ENCODE measurements around the gene SLC16A12. TPM values are rescaled to one million over a fixed set of nuclear protein-coding genes. Genes with fewer than 3 reads are reported as not detected.

Gene SLC16A12
- total RNA-seq, 2 donors from 2014 or later, result 0.20 to 0.24 TPM

DNA sequence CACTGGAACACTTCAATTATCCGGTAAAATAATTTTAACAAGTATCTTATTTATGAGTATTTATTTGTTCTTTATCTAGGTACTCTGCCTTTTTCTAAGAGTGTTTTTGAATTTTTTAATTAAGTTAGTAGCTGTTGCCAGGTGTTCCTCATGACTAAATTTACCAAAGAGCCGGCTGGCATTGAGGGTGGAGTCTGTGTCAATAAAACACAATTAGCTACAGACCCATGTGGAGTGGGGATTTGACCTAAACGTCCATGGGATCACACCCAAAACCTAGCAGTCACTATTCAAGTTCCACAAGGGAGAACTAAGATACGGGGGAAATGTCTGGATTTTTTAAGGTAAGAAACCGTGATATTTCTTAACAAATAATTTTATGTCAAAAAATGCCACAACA is 9.8 kb downstream of the SLC16A12 start:
- TF ChIP-seq CTCF (IDR thresholded peaks at IDR 0.05), result no peak
- intact Hi-C loops (cut with DNase I), result no loop called here
- no peaks in the 10 kb centered on the region for H3K27me3 ChIP-seq
- H3K36me3 ChIP-seq, result no peaks in the 10 kb centered on the region
- H3K4me3 ChIP-seq, result no peak overlapping the region
- no peak overlapping the region for H3K9ac ChIP-seq (ENCODE audit: low read depth in 2 of 2, low read length in 2 of 2)
- no peaks in the 10 kb centered on the region for H3K9me3 ChIP-seq
- no peaks in the 10 kb centered on the region for H3K4me1 ChIP-seq
- no peak overlapping the region for H3K27ac ChIP-seq
- no peak for DNase-seq

DNA sequence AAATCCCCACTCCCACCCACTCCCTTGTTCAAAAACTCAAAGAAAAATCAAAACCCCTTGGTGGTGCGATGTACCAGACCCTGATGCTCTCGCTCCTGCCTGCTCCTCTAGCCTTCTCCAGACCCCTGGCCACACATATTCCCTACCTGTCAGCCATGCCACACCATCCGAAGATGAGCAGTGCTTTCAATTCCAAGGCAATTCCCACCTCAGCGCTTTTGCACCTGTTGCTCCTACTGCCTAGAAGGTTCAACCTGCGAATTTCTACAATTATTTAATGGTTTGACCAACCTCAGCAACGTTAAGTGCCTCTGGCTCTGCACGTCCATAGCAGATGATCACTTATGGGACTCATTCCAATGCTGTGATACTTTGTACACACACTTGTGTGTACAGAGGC is 11.1 kb downstream of the SLC16A12 start:
- Histone ChIP-seq H3K4me1 (no peaks in the 10 kb centered on the region), H3K36me3 (no peaks in the 10 kb centered on the region), H3K9ac (ENCODE audit: low read depth in 2 of 2, low read length in 2 of 2) (no peak overlapping the region), H3K4me3 (no peak overlapping the region), H3K27me3 (no peaks in the 10 kb centered on the region), H3K9me3 (no peaks in the 10 kb centered on the region), H3K27ac (no peak overlapping the region)
- DNase-seq, result no peak
- TF ChIP-seq CTCF (IDR thresholded peaks at IDR 0.05), result no peak
- intact Hi-C loops (cut with DNase I), result no loop called here

DNA sequence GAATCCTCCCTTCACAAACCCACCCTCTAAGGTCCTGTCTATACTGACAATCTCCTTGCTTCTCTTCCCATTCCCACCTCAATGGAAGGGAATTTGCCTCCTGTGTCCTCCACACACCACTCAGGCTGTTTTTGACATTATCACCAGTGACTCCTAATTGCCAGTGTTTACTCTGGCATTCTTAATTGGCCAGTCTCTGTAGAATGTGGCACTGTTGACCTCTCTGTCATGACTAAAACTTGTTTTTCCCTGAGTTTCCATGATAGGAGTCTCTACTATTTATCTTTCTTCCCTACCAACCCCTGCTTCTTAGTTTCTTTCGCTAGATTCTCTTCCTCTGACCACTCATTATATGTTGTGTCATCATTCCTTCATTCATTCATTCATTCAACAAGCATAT is 12.1 kb downstream of the SLC16A12 start:
- Histone ChIP-seq H3K27ac (no peak overlapping the region), H3K9me3 (no peaks in the 10 kb centered on the region), H3K27me3 (no peaks in the 10 kb centered on the region), H3K4me3 (no peak overlapping the region), H3K9ac (ENCODE audit: low read depth in 2 of 2, low read length in 2 of 2) (no peak overlapping the region), H3K4me1 (no peaks in the 10 kb centered on the region), H3K36me3 (no peaks in the 10 kb centered on the region)
- intact Hi-C loops (cut with DNase I), result no loop called here
- no peak for DNase-seq
- no peak for TF ChIP-seq CTCF (IDR thresholded peaks at IDR 0.05)

DNA sequence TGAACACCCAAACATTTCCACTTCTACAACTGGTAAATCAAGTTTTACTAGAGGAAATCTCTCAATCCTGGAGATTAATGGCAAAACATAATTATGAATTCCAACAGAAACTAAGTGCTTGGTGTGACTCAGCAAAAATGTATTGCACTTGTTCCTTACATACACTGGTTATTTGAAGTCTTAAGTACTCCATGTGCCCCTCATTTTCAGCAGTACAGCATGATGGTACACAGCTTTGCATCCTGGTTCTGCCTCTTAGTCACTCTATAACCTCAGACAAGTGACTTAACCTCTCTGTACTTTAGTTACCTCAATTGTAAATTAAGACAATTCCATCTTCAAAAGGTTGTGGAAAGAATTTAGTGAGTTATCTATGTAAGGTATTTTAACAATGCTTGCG is 12.9 kb downstream of the SLC16A12 start:
- no peak for DNase-seq
- H3K36me3 ChIP-seq, result no peaks in the 10 kb centered on the region
- intact Hi-C loops (cut with DNase I), result no loop called here

DNA sequence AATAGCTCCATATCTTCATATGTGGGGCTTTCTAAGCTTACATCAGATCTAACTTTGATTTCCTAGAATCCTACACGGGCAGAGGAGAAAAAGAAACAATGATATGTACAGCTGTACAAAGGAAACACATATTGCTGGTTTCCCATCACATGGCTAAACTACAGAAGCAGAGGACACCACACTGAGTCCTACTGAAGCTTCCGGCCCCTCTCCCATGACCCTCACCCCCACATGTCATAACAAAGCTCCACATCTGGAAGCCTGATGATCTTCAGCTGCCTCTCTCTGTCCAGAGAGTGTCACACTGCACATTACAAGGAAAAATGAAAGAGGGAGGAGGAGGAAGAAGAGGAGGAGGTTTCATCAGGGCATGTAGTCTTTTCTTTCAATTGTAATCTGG is 14.0 kb downstream of the SLC16A12 start:
- H3K36me3 ChIP-seq, result no peaks in the 10 kb centered on the region
- H3K27ac ChIP-seq, result no peak overlapping the region
- intact Hi-C loops (cut with DNase I), result no loop called here
- no peak for TF ChIP-seq CTCF (IDR thresholded peaks at IDR 0.05)
- no peaks in the 10 kb centered on the region for H3K27me3 ChIP-seq
- H3K9ac ChIP-seq (ENCODE audit: low read depth in 2 of 2, low read length in 2 of 2), result no peak overlapping the region
- DNase-seq, result no peak
- H3K9me3 ChIP-seq, result no peaks in the 10 kb centered on the region
- H3K4me3 ChIP-seq, result no peak overlapping the region
- no peaks in the 10 kb centered on the region for H3K4me1 ChIP-seq

More for the DNA sequence above, 12.9 kb downstream of the SLC16A12 start:
- H3K9me3 ChIP-seq, result no peaks in the 10 kb centered on the region
- H3K27me3 ChIP-seq, result no peaks in the 10 kb centered on the region
- no peak overlapping the region for H3K4me3 ChIP-seq
- no peak overlapping the region for H3K27ac ChIP-seq
- no peak overlapping the region for H3K9ac ChIP-seq (ENCODE audit: low read depth in 2 of 2, low read length in 2 of 2)
- TF ChIP-seq CTCF (IDR thresholded peaks at IDR 0.05), result no peak
- no peaks in the 10 kb centered on the region for H3K4me1 ChIP-seq

DNA sequence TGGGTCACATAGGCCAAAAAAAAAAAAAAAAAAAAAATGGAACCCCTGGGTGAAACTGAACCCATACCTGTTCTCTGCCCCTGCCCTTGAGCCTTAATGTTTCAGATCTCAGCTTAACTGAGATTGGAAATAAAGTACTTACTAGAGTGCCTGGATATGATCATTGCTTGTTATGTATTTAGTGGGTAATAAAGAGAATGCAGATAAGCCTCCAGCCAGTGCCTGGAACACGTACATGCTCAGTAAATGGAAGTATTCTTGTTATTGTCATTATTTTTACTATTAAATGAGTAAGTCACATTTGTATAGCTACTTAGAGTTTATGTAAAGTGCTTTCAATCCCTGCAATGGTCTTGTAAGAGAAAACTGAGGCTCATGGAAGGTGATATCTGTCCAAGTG is 14.7 kb downstream of the SLC16A12 start:
- TF ChIP-seq CTCF (IDR thresholded peaks at IDR 0.05), result no peak
- DNase-seq, result no peak
- no peak overlapping the region for H3K27ac ChIP-seq
- intact Hi-C loops (cut with DNase I), result no loop called here
- H3K4me1 ChIP-seq, result no peaks in the 10 kb centered on the region
- no peaks in the 10 kb centered on the region for H3K9me3 ChIP-seq
- H3K9ac ChIP-seq (ENCODE audit: low read depth in 2 of 2, low read length in 2 of 2), result no peak overlapping the region
- no peaks in the 10 kb centered on the region for H3K36me3 ChIP-seq
- H3K4me3 ChIP-seq, result no peak overlapping the region
- no peaks in the 10 kb centered on the region for H3K27me3 ChIP-seq
